Stimulated activated CD4-positive, alpha-beta T cell treated with anti-CD3 and anti-CD28 coated beads, Interleukin-15, amount 100 ng/mL, for 24 hours (primary cell): ENCODE results near the gene DDX59.

Source experiments
- DNase-seq: peaks from one replicate; pipeline ENCODE4 v3.0.0-alpha.2; 2020

The DDX59 gene

GRCh38 chr1:200628223-200628881 lies 41.4 kb downstream of the DDX59 start:
- DNase-seq = peak; percentile 67

- no peak for DNase-seq
These were observed 42.0 kb downstream of the DDX59 start for GRCh38 chr1:200627575-200628222.

- no peak for DNase-seq
These were observed 42.7 kb downstream of the DDX59 start for GRCh38 chr1:200626853-200627534.

GRCh38 chr1:200625381-200625824 lies 44.3 kb downstream of the DDX59 start:
- no peak for DNase-seq

GRCh38 chr1:200624679-200625335 lies 44.9 kb downstream of the DDX59 start:
- no peak for DNase-seq

GRCh38 chr1:200620273-200621131 lies 49.2 kb downstream of the DDX59 start, which contains the start of gene KIF14:
KIF14 (minus strand) TSS chr1:200620751; CDS start chr1:200618723, 2,028 bp downstream.
- peak; percentile 96 for DNase-seq

GRCh38 chr1:200619894-200620272 lies 49.8 kb downstream of the DDX59 start:
- no peak for DNase-seq

GRCh38 chr1:200610846-200611245 lies 58.9 kb downstream of the DDX59 start:
- no peak for DNase-seq

GRCh38 chr1:200602632-200603031 lies 67.1 kb downstream of the DDX59 start:
- DNase-seq = no peak
